ENCODE measurements around the gene ADAMTS12. TPM values are rescaled to one million over a fixed set of nuclear protein-coding genes. Genes with fewer than 3 reads are reported as not detected.

ADAMTS12 gene
- total RNA-seq (2011; cell fraction: chromatin; rRNA removed; ENCODE audit: low replicate concordance) = not detected in 2 replicates
- not detected in 2 replicates for total RNA-seq (2011; cell fraction: nucleolus; rRNA removed)
- not detected in 2 replicates for total RNA-seq (2011; cell fraction: nucleoplasm; rRNA removed)
- total RNA-seq (2014; rRNA removed) = not detected in 2 replicates
- not detected in 2 replicates for total RNA-seq (2014; rRNA removed; fragmentation: Illumina TruSeq; extraction: Trizol)
- not detected in 2 replicates for total RNA-seq (2015; rRNA removed; fragmentation: Illumina TruSeq; extraction: Trizol)
- 0.11 TPM in 1 of 2 replicates, not detected in the other for total RNA-seq (2021)
- polyA plus RNA-seq (2011; rRNA removed) = not detected in 2 replicates
- not detected in 2 replicates for polyA plus RNA-seq (2011; cell fraction: cytosol; rRNA removed)
- polyA plus RNA-seq (2011; cell fraction: nucleus; rRNA removed) = not detected in 2 replicates
- polyA plus RNA-seq (2012) = not detected in 2 replicates
- not detected in 2 replicates for polyA plus RNA-seq (2014; fragmentation: Illumina TruSeq; extraction: Trizol)
- polyA plus RNA-seq (2014; fragmentation: Nextera tagmentation; extraction: Ambion mirVana) = not detected
- polyA plus RNA-seq (2014; rRNA removed) = not detected in 2 replicates
- not detected in 2 replicates for polyA minus RNA-seq (2011; rRNA and poly(A)+ RNA removed)
- polyA minus RNA-seq (2011; cell fraction: cytosol; rRNA and poly(A)+ RNA removed) = not detected in 2 replicates
- polyA minus RNA-seq (2011; cell fraction: nucleus; rRNA and poly(A)+ RNA removed) = not detected in 2 replicates
- percentile 1 among the genes with signal in this experiment for Bru-seq, nascent RNA
- percentile 0 among the genes with signal in this experiment for BruChase-seq, experiment 1, labeled RNA remaining after a 2-hour chase
- percentile 2 among the genes with signal in this experiment for BruChase-seq, experiment 2, labeled RNA remaining after a 6-hour chase
- long read RNA-seq, experiment 1 = 0 reads
- long read RNA-seq, experiment 2 = 0 reads
- long read RNA-seq, experiment 3 = 0 reads

- no peak within 1 kb of the TSS for H3K4me2 ChIP-seq (ENCODE audit: insufficient read depth, low read length)
- no peaks in the 10 kb centered on the region for H3K36me3 ChIP-seq (ENCODE audit: control insufficient read depth, insufficient read depth, low read length)
- no peaks in the 10 kb centered on the region for H3K4me1 ChIP-seq (replicated peaks in 1 of 2; ENCODE audit: control insufficient read depth in 2 of 2, insufficient read depth in 2 of 2, low read length in 2 of 2)
- BruUV-seq (replicated peaks) = no TSS peak
- no peak for FAIRE-seq
- no peaks in the 10 kb centered on the region for H4K20me1 ChIP-seq (replicated peaks; ENCODE audit: control insufficient read depth, insufficient read depth, low read length)
- H3K4me3 ChIP-seq = no peak within 1 kb of the TSS
- H2AFZ ChIP-seq (ENCODE audit: low read depth, low read length) = no peak within 1 kb of the TSS
- no peak within 1 kb of the TSS for H3K27ac ChIP-seq (ENCODE audit: extremely low read depth, low read depth, low read length)
- peak in 2 of 4 experiments; percentile 18 to 24 for DNase-seq (ENCODE audit: extremely low read depth in 1 of 4, low spot score in 3 of 4)
- intact Hi-C loops (cut with micrococcal nuclease) = no loop called here
- ChIA-PET CTCF (ENCODE audit: low intra/inter-chr PET ratio) (no interaction called here), POLR2A (interaction anchor here (0.6 kb wide), 1 partner anchor 256 kb away, joined by 5 read pairs; no protein-coding TSS in a partner anchor)
- H3K27me3 ChIP-seq (ENCODE audit: control insufficient read depth in 2 of 2, insufficient read depth in 2 of 2, low read length in 2 of 2) = peaks cover 25% of the 10 kb centered on the region in 2 experiments
- ATAC-seq = peak; percentile 39; the same call in 2 of the 3 replicates
- no peak within 1 kb of the TSS for H3K9ac ChIP-seq (ENCODE audit: insufficient read depth in 1 of 2, low read depth in 2 of 2, low read length in 2 of 2)
- H3K9me1 ChIP-seq (ENCODE audit: control insufficient read depth, insufficient read depth, low read length) = no peaks in the 10 kb centered on the region
- 3% methylated on average over 37 of the region's 45 CpGs for WGBS (ENCODE audit: insufficient coverage, low coverage, missing lambda C conversion rate)
- in situ Hi-C loops (cut with MboI) = no loop called here
- no peaks in the 10 kb centered on the region for H3K79me2 ChIP-seq (ENCODE audit: control insufficient read depth, insufficient read depth, low read length)
- H3K9me3 ChIP-seq (replicated peaks; ENCODE audit: control insufficient read depth, insufficient read depth, low read depth, low read length) = no peaks in the 10 kb centered on the region
- TF ChIP-seq CBX5 (IDR thresholded peaks at IDR 0.05; ENCODE audit: borderline replicate concordance, low read depth) (no peak), THRAP3 (IDR thresholded peaks at IDR 0.05; ENCODE audit: borderline replicate concordance) (no peak), NUFIP1 (IDR thresholded peaks at IDR 0.05; ENCODE audit: partially characterized antibody) (no peak), KDM4B (IDR thresholded peaks at IDR 0.05; ENCODE audit: borderline replicate concordance in 2 of 2, low read depth in 1 of 2) (no peak), ZNF239 (CRISPR knock-in tag; IDR thresholded peaks at IDR 0.05) (no peak), SREBF1 (IDR thresholded peaks at IDR 0.05; ENCODE audit: borderline replicate concordance, low read depth, low read length) (no peak), ZSCAN29 (IDR thresholded peaks at IDR 0.05) (no peak), ZNF3 (CRISPR knock-in tag; IDR thresholded peaks at IDR 0.05) (no peak), ZNF75A (CRISPR knock-in tag; IDR thresholded peaks at IDR 0.05) (no peak), KAT2B (IDR thresholded peaks at IDR 0.05; ENCODE audit: low read depth, low read length) (no peak), MBD1 (CRISPR knock-in tag; IDR thresholded peaks at IDR 0.05) (no peak), YY1 (IDR thresholded peaks at IDR 0.05; ENCODE audit: borderline replicate concordance in 1 of 3, control insufficient read depth in 1 of 3, extremely low read depth in 1 of 3, insufficient read depth in 3 of 3, insufficient read length in 1 of 3, insufficient replicate concordance in 2 of 3, low read depth in 1 of 3, low read length in 2 of 3) (no peak), MCM7 (IDR thresholded peaks at IDR 0.05) (no peak), SNRNP70 (optimal IDR thresholded peaks at IDR 0.05; ENCODE audit: low read depth, low read length) (no peak), COPS2 (conservative IDR thresholded peaks at IDR 0.05) (no peak), ZBTB43 (CRISPR knock-in tag; IDR thresholded peaks at IDR 0.05) (no peak)
Observed at GRCh38 chr5:33891788-33892619, at the start of gene ADAMTS12. ADAMTS12 (minus strand) TSS chr5:33891990; CDS start chr5:33891856, 134 bp downstream.
